ENCODE measurements around the gene GNA14.
"Not testable (repeated sequence)": the region's sequence is repeated elsewhere in the genome, so short reads cannot be mapped to it uniquely, and the experiment has no call there.

GNA14 gene

GRCh38 chr9:77643871-77644270 is 4.3 kb downstream of the GNA14 start:
- DNase-seq (ENCODE audit: low read depth in 2 of 2), result no peak

GRCh38 chr9:77640741-77641580 is 7.2 kb downstream of the GNA14 start:
- DNase-seq (ENCODE audit: low read depth in 2 of 2), result no peak

GRCh38 chr9:77632652-77633051 is 15.5 kb downstream of the GNA14 start:
- DNase-seq (ENCODE audit: low read depth in 2 of 2), result no peak

GRCh38 chr9:77628864-77629263 is 19.3 kb downstream of the GNA14 start:
- not testable (repeated sequence) for DNase-seq (ENCODE audit: low read depth in 2 of 2)

- DNase-seq (ENCODE audit: low read depth in 2 of 2), result no peak
Measured at GRCh38 chr9:77616191-77616590, 31.9 kb downstream of the GNA14 start.

GRCh38 chr9:77614645-77615044 is 33.5 kb downstream of the GNA14 start:
- DNase-seq (ENCODE audit: low read depth in 2 of 2), result no peak

GRCh38 chr9:77606526-77606925 is 41.6 kb downstream of the GNA14 start:
- no peak for DNase-seq (ENCODE audit: low read depth in 2 of 2)

- no peak for DNase-seq (ENCODE audit: low read depth in 2 of 2)
Measured at GRCh38 chr9:77605449-77606220, 42.5 kb downstream of the GNA14 start.

- no peak for DNase-seq (ENCODE audit: low read depth in 2 of 2)
Measured at GRCh38 chr9:77604316-77604715, 43.8 kb downstream of the GNA14 start.

- DNase-seq (ENCODE audit: low read depth in 2 of 2), result no peak
Measured at GRCh38 chr9:77602852-77603251, 45.3 kb downstream of the GNA14 start.

- DNase-seq (ENCODE audit: low read depth in 2 of 2), result no peak
Measured at GRCh38 chr9:77601476-77602099, 46.5 kb downstream of the GNA14 start.

- DNase-seq (ENCODE audit: low read depth in 2 of 2), result no peak
Measured at GRCh38 chr9:77600810-77601209, 47.3 kb downstream of the GNA14 start.

GRCh38 chr9:77599492-77599891 is 48.6 kb downstream of the GNA14 start:
- no peak for DNase-seq (ENCODE audit: low read depth in 2 of 2)

GRCh38 chr9:77598991-77599390 is 49.1 kb downstream of the GNA14 start:
- no peak for DNase-seq (ENCODE audit: low read depth in 2 of 2)

GRCh38 chr9:77598524-77598923 is 49.6 kb downstream of the GNA14 start:
- no peak for DNase-seq (ENCODE audit: low read depth in 2 of 2)

GRCh38 chr9:77597057-77597456 is 51.1 kb downstream of the GNA14 start:
- no peak for DNase-seq (ENCODE audit: low read depth in 2 of 2)

GRCh38 chr9:77595426-77596095 is 52.6 kb downstream of the GNA14 start:
- no peak for DNase-seq (ENCODE audit: low read depth in 2 of 2)

GRCh38 chr9:77594963-77595362 is 53.2 kb downstream of the GNA14 start:
- no peak for DNase-seq (ENCODE audit: low read depth in 2 of 2)

GRCh38 chr9:77593528-77593927 is 54.6 kb downstream of the GNA14 start:
- no peak for DNase-seq (ENCODE audit: low read depth in 2 of 2)

- no peak for DNase-seq (ENCODE audit: low read depth in 2 of 2)
Measured at GRCh38 chr9:77592476-77592875, 55.6 kb downstream of the GNA14 start.

GRCh38 chr9:77589046-77589795 is 58.9 kb downstream of the GNA14 start:
- no peak for DNase-seq (ENCODE audit: low read depth in 2 of 2)
